ENCODE results near the gene THOP1. TPM values are rescaled to one million over a fixed set of nuclear protein-coding genes. Genes with fewer than 3 reads are reported as not detected.

Gene THOP1
- total RNA-seq, 4 donors from 2014 or later: 31.6 to 55.0 (median 41.4) TPM

GRCh38 chr19:2771786-2772674, 13.3 kb upstream of the THOP1 start:
- no peak for DNase-seq (ENCODE audit: low spot score in 2 of 2)
- H3K9me3 ChIP-seq: no peaks in the 10 kb centered on the region
- WGBS: 85% methylated on average over 25 of the region's 29 CpGs
- no peaks in the 10 kb centered on the region for H3K27me3 ChIP-seq
- no peak overlapping the region for H3K27ac ChIP-seq
- H3K4me1 ChIP-seq: peaks cover 19% of the 10 kb centered on the region
- TF ChIP-seq POLR2AphosphoS5 (IDR thresholded peaks at IDR 0.05): no peak
- no peak for TF ChIP-seq POLR2A (IDR thresholded peaks at IDR 0.05)
- TF ChIP-seq EP300 (IDR thresholded peaks at IDR 0.05): no peak
- no peak for TF ChIP-seq CTCF (IDR thresholded peaks at IDR 0.05)
- H3K36me3 ChIP-seq: peaks cover 23% of the 10 kb centered on the region
- no peak overlapping the region for H3K4me3 ChIP-seq

GRCh38 chr19:2774083-2774679, 11.1 kb upstream of the THOP1 start:
- 84% methylated on average over 30 of the region's 32 CpGs for WGBS
- TF ChIP-seq POLR2AphosphoS5 (IDR thresholded peaks at IDR 0.05) (no peak), POLR2A (IDR thresholded peaks at IDR 0.05) (no peak), CTCF (IDR thresholded peaks at IDR 0.05) (no peak), EP300 (IDR thresholded peaks at IDR 0.05) (no peak)
- H3K36me3 ChIP-seq: peaks cover 14% of the 10 kb centered on the region
- no peak overlapping the region for H3K4me3 ChIP-seq
- peaks cover 22% of the 10 kb centered on the region for H3K4me1 ChIP-seq
- H3K9me3 ChIP-seq: no peaks in the 10 kb centered on the region
- H3K27ac ChIP-seq: no peak overlapping the region
- H3K27me3 ChIP-seq: no peaks in the 10 kb centered on the region
- DNase-seq (ENCODE audit: low spot score in 2 of 2): no peak

GRCh38 chr19:2774953-2775555, 10.2 kb upstream of the THOP1 start:
- Histone ChIP-seq H3K27ac (peak overlapping the region; percentile 71), H3K36me3 (peaks cover 15% of the 10 kb centered on the region), H3K9me3 (no peaks in the 10 kb centered on the region), H3K27me3 (no peaks in the 10 kb centered on the region), H3K4me1 (peaks cover 23% of the 10 kb centered on the region), H3K4me3 (peak overlapping the region; percentile 27)
- TF ChIP-seq POLR2A (IDR thresholded peaks at IDR 0.05): no peak
- no peak for TF ChIP-seq CTCF (IDR thresholded peaks at IDR 0.05)
- TF ChIP-seq EP300 (IDR thresholded peaks at IDR 0.05): no peak
- no peak for TF ChIP-seq POLR2AphosphoS5 (IDR thresholded peaks at IDR 0.05)
- WGBS: 76% methylated on average over 7 of the region's 24 CpGs
- DNase-seq (ENCODE audit: low spot score in 2 of 2): no peak

GRCh38 chr19:2775556-2776430, 9.5 kb upstream of the THOP1 start:
- H3K36me3 ChIP-seq: peaks cover 15% of the 10 kb centered on the region
- peaks cover 24% of the 10 kb centered on the region for H3K4me1 ChIP-seq
- H3K4me3 ChIP-seq: peak overlapping the region; percentile 27
- H3K27me3 ChIP-seq: no peaks in the 10 kb centered on the region
- no peaks in the 10 kb centered on the region for H3K9me3 ChIP-seq
- 64% methylated on average over 29 of the region's 29 CpGs for WGBS
- no peak for TF ChIP-seq EP300 (IDR thresholded peaks at IDR 0.05)
- TF ChIP-seq POLR2AphosphoS5 (IDR thresholded peaks at IDR 0.05): no peak
- no peak for TF ChIP-seq POLR2A (IDR thresholded peaks at IDR 0.05)
- no peak for TF ChIP-seq CTCF (IDR thresholded peaks at IDR 0.05)
- DNase-seq (ENCODE audit: low spot score in 2 of 2): no peak
- peak overlapping the region; percentile 71 for H3K27ac ChIP-seq
